HG02642 (cell line): ENCODE measurements around the gene CDK10.

Experiments
- ATAC-seq: cut with Tn5 transposase; IDR thresholded peaks from one replicate; pipeline ENCODE4 v1.9.1; 2021; ENCODE audit warnings: mild to moderate bottlenecking; ENCODE audit not compliant: unreplicated experiment, poor library complexity

CDK10 gene

DNA sequence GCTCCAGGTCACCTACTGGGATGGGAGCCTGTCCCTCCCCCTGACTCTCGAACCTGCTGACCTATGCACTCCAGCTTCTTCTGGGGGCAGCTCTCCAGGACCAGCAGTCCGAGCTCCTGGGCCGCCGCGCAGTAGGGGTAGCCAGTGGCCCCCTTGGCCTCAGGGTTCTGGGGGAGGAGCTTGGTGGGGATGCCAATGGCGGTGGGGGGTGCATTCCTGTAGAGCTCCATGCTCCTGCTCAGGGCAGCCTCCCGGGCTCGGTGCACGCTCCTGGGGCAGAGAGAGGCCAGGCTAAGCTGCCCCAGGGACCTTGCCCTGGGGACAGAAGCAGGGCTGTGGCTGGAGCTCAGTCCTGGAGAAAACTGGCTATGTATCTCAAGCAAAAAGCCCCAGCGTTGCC, 22.7 kb downstream of the CDK10 start:
- ATAC-seq, result no peak

DNA sequence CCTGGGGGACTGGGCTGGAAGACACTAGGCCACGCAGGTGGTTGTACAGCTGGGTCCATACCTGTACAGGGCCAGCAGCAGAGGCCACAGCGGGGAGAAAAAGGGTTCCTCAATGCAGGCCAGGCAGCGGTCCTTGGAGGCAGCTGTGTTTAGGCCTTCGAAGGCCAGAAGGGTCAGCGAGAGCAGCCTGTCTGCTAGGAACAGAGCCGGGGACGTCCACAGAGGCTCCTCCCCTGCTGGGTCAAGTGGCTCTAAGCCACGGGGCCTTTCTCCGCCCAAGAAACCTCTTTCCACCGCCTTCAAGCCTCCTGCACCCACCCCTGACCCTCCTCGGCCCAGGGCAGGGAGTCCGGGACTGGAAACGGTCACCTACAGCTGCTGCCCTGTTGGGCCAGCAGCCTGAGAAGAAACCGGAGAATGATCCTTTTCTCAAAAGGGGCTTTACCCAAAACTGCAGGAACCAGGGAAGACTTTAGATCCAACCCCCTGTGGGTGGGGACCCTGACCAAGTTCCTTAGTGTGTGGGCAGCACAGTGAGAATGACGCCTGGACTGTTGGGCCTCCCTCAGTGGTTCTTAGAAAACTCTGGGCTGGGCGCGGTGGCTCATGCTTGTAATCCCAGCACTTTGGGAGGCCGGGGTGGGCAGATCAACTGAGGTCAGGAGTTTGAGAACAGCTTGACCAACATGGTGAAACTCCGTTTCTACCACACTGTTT, 23.4 kb downstream of the CDK10 start:
- no peak for ATAC-seq

DNA sequence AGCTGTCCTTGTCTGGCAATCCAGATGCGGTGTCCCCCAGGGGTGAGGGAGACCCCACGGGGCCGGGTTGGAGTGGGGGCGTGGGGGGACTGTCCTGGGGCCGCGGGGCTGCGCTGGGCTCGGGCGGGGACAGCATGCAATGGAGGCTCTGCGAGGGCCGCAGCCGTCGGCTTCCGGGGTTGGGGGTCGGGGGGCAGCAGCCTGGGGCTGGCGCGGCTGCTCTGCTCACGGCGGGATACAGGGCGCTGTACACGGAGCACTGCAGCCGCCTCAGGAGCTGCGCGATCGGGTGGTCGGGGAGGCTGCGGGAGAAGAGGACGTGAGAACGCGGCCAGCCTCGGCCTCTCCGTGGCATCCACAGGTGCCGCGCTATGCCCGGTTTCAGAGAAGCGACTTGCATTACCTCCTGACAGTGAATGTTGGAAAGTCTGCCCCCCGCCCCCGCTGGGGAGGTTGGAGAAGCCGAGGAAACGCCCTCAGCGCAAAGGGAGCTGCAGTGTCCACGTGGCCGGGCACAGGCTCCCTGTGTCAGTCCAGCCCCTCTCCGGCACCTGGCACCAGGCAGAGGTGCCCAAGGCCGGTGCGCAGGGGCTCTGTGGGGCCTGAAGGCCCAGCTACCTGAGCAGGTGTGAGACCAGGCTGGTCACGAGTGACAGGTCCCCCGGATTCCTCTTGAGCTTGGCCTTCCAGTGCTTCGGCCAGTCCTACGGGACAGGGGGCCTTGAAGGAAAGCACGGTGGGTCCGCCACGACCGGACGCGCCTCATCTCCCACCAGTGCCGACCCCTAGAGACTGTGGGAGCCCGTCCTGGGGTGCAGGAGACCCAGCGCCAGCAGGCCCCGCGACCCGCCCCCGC, 24.4 kb downstream of the CDK10 start:
- no peak for ATAC-seq

DNA sequence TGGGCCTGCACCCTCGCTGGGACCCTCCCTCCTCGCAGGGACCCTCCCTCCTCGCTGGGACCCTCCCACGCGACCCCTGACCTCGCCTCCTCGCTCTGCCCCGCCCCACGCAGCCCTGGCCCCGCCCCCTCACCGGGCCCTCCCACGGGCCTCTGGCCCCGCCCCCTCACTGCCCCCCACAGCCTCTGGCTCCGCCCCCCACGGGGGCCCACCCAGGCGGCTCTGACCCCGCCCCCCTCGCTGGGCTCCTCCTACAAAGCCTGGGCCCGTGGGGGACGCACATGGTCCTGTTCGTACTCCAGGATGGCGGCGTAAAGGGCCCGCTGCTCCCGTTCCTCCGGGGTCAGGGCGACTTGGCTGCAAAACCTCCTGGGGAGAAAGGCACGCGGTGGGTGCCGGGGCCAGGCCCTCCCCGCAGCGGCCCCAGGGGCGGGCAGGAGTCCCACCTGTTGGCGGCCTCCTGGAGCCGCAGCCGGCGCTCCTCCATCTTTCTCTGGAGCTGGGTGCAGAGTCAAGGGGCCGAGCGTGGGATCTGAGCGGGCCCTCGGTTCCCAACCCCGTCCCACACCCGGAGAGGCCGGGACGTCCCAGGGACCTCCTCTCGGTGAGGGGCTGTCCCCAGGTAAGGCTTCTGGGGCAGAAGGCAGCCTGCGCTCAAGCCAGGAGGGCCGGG, 25.2 kb downstream of the CDK10 start:
- ATAC-seq, result peak; percentile 60

DNA sequence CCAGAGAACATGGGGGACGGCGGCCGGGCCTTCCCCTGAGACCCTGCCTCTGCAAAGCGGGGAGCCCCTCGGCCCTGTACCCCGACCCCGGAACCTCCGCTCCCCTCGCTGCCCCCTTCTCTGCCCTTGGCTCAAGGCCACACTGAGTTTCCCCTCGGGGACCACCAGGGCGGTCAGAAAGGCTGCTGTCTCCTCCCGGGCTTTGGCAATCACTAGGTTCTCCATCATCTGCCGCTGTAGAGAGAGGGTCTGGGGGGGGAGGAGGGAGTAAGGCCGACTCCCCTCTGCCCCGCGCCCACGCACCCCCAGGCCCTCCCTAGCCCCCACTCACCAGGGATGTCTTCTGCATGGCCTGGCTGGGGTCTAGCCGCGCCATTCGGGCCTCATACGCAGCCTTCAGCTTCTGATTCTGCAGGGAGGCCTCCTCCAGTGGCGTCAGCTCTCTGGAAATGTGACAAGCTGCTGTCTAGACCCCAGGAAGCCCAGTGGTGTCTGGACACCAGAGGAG, 25.8 kb downstream of the CDK10 start:
- no peak for ATAC-seq

DNA sequence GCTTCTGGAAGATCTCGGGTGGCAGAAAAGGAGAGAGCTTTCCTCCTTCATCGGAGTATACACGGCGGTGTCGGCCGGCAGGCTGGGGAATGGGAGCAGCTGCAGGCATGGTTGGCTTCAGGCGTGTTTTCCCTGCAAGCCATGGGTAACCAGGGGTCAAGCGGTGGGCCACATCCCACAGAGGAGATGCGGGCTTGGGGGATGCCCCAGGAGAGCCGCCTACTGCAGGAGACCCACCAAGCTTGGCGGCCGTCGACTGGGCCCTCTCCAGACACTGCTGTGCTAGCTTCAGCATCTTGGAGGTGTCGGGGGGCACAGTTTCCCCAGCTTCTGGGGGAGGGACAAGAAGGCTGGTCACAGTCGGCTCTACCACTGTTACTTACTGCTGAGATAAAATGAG, 30.0 kb downstream of the CDK10 start:
- ATAC-seq, result no peak

DNA sequence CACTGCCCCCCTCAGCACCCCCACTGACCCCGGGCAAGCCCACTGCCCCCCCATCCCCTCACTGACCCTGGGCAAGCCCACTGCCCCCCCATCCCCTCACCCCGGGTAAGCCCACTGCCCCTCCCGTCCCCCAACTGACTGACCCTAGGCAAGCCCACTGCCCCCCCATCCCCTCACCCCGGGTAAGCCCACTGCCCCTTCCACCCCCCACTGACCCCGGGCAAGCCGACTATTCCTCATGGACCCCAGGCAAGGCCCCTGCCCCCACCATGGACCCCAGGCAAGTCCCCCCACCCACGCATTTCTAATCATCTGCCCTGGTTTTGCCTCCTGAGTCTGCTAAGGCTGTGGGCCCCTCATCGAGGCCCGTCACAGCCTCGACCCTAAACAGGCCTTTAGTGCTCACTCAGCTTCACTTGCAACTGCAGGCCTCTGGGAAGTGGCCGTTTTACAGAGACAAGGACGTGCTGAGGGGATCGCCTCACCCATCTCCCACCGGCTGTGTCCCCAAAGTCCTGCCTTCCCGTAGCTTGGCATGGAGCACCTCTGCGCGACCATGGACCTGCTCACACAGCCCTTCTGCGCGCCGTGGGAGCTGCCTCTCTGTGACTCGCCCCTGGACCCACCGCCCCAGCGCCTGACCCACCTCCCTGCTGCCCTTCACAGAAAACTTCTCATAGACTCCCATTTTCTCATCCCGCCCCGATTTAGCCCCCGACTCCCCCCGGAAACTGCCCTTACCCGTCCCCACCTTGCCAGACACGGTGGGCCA, 30.6 kb downstream of the CDK10 start:
- ATAC-seq, result no peak

DNA sequence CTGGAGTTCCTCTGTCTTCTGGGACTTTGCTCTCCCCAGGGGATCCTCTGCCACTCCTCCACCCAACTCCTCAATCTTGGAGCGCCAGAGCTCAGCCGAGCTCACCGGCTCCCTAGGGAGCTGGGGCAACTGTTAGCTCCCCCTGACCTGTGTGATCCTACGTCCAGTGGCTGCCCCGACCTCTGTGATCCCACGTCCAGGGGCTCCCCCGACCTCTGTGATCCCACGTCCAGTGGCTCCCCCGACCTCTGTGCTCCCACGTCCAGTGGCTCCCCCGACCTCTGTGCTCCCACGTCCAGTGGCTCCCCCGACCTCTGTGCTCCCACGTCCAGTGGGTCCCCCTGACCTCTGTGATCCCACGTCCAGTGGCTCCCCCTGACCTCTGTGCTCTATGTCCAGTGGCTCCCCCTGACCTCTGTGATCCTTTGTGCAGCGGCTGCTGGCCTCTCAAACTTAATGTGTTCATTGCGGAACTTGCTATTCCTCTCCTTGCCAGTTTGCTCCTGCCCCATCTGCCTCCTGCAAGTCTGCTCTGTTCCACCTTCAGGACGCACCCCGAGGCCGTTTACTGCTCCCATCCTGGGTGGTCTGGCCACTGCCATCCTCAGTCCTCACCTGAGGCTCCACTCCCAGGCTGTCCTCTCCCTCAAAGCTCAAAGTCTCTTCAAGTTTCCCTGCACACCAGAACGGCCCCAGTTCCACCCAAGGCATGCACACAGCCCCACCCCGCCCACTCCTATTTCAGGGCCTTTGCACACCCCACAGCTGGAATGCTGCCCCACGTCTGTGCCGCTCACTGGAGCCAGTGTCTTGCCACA, 31.4 kb downstream of the CDK10 start:
- ATAC-seq, result no peak

DNA sequence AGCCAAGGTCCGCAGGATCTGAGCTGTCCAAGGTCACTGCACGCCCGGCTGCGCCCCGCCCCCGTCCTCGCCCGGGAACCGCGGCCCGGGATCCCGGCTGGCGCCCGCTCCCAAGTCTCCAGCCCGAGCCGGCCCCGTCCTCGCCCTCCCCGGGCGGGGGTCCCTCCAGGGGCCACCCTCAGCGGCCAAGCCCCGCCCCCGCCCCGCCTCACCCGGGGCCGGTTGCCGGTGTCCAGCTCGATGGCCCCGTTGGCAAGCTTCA, 34.0 kb downstream of the CDK10 start:
- peak; percentile 29 for ATAC-seq

DNA sequence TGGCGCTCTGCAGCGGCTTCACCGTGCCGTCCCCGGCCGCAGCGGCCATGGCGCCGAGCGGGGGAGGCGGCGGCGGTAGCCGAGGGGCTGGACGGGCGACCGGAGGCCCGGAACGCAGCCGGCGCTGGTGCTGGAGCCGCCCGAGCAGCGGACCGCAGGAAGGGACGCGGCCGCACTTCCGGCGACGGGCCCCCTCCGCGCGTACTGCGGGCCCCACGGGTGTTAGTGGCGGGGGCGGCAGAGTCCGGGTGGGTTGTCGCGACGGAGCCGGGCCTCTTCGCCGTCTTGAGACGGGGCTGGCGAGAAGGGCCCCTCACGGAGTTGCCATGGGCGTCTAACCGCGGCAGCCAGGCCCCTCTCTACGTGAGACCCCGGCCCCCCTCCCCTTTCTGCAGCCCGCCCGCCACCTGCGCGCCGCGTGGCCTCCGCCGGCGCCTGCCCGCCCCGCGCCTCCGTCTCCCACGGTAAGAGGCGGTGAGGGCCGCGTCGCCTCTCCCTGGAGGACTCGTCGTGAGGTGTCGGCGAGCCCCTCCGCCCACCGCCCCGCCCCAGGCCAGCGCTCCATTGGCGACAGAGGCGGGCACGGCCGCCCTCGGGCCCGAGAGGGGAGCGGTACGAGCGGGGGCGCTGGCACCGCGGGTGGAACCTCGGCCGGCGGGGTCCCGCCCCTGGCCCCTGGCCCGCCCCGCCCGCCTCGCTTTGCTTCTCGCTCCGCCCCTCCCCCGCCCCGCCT, 34.5 kb downstream of the CDK10 start, which contains the start of the genes VPS9D1 and ZNF276:
VPS9D1 (minus strand) TSS at position 86 of the 733 bp plus-strand sequence; CDS start at position 49, 37 bp downstream.
ZNF276 (plus strand) TSS at position 725 of the 733 bp plus-strand sequence. CDS start 104 bp downstream, outside the sequence.
- peak; percentile 58 for ATAC-seq

DNA sequence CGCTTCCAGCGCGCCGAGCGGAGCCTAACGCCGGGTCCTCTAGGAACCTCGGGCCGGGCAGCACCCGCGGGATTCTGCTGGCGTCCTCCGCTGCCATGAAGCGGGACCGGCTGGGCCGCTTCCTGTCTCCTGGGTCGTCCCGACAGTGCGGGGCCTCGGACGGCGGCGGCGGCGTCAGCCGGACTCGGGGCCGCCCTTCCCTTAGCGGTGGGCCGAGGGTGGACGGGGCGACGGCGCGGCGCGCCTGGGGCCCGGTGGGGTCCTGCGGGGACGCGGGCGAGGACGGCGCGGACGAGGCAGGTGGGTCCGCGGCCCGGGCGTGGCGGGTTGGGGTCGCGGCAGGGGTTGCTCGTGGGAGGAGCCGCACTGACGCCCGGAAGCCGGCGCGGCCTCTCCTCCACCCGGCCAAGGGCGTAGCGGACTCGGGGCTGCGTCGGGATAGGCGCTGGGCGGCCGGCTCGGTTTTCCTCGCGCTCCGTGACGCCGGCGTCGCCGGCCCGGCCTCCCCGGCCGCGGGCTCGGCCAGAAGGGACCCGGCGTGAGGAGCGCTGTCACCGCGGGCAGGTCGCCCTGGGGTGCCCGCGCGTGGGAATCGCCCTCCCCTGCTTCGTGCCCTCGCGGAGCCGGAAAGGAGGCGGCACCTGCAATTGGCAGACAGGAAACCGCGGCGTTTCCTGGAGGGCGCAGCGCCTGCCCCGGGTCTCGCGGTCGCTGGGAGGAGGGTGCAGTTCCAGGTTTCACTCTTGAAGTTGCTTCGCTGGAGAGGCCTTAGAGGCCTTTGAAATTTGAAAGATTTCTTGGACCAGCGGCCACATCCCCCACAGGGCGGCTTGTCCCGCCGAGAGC, 35.3 kb downstream of the CDK10 start:
- peak; percentile 34 for ATAC-seq

DNA sequence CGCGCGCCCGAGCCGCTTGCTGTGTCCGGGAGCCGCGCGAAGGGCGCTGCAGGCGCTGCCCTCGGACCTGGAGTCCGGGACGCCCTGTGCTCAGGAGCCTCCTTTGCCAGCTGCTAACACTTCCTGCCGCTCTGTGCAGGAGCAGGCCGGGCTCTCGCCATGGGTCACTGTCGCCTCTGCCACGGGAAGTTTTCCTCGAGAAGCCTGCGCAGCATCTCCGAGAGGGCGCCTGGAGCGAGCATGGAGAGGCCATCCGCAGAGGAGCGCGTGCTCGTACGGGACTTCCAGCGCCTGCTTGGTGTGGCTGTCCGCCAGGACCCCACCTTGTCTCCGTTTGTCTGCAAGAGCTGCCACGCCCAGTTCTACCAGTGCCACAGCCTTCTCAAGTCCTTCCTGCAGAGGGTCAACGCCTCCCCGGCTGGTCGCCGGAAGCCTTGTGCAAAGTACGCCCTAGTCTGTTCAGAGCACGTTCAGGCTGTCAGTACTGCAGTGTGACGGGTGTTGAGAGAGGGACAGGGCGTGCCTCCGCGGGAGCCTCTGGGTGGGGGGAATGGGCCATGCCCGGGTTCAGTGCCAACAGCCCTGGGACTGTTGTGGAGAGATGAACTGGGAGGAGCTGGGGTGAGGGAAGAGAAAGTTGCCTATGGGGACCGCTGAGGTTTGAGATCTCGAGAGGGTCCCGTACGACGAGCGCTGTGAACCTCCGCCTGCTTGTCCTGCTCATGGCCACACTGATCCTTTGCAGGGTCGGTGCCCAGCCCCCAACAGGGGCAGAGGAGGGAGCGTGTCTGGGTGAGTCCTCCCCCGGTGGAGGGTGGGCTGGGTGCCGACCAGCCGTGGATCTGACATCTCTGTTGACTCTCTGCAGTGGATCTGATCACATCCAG, 36.1 kb downstream of the CDK10 start:
- no peak for ATAC-seq

DNA sequence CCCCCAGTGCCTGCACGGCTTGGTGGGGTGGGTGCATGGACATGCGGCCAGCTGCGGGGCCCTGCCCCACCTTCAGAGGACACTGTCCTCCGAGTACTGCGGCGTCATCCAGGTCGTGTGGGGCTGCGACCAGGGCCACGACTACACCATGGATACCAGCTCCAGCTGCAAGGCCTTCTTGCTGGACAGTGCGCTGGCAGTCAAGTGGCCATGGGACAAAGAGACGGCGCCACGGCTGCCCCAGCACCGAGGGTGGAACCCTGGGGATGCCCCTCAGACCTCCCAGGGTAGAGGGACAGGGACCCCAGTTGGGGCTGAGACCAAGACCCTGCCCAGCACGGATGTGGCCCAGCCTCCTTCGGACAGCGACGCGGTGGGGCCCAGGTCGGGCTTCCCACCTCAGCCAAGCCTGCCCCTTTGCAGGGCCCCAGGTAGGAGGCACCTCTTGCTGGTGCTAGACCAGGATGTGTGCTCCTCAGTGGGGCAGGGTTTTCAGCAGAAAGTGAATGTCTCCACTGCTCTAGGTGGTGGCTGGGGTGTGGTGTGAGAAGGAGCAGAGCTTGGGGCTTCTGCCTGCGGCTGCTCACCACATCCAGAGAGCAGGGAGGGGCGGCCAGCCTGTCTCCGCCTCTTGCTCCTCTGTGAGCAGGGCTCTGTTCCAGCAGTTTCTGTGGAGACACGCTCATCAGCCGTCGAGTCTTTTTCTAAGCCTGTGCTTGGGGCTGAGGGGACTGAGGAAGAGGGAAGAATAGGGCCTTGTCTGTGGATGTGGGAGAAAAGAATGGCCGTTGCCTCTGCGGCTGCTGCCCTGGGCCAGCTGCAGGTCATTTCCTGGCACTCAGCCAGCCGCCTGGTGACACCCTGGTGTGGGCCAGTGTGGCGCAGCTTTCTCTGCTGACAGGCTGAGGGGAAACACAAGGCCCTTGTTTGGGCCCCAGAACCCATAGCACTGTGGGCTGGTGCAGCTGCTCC, 37.1 kb downstream of the CDK10 start:
- no peak for ATAC-seq

DNA sequence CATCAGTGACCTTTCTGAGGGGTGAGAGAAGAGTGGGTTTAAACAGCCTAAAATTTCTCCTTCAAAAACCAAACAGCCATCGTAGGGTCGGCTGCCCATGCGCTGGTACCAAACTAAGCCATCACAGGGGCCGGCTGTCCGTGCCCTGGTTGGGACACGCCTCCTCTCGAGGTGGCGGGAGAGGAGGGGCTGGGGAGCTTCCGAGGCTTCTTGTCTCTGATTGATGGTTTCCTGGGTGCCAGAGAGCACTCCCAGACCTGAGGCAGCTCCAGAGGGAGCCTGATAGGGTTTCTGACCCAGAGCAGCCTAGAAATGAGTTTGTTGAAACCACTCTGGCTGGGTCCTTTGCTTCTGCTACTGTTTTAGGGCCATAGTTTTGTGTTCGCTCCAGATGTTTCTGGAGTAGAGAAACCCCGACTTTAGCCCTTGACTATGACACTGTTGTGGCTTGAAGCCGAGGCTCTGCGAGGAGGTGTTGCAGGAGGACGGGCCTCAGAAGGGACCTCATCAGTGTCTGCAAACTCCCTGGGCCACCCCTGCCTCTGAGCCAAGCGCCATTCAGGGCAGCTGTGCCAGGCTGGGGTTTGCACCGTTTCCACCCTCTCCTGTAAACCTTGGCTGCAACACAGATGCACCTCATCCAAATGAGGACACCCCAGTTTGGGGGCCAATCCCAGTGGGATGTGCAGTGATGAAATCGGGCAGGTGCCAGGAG, 41.1 kb downstream of the CDK10 start:
- ATAC-seq, result no peak

DNA sequence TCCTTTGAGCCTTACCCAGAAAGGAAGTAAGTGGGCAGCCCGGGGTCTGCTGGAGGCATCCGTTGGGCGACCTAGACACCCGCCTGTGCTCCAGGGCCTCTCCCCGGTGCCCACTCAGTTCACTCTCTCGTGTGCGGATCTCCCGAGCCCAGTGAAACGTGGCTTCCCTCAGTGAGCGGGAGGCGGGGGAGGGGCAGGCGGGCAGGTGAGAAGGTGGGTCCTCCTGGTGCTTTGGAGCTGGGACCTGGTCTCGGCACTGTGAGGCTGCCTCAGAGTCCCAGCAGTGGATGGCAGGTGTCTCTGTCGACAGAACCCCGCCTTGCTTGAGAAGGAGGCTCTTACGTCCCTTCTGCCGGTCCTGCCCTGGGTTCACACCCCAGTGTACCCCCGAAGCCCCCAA, 42.8 kb downstream of the CDK10 start:
- ATAC-seq, result no peak
